B cell (primary cell): ENCODE data around the gene WDR33.

Source experiments
- EZH2 ChIP-seq: IDR thresholded peaks from 2 replicates; pipeline ENCODE4 v1.6.1; 2012; ENCODE audit warnings: borderline replicate concordance, low read depth, mild to moderate bottlenecking, moderate library complexity, low read length; ENCODE audit not compliant: insufficient read depth, poor library complexity, severe bottlenecking
- TF ChIP-seq, protein P1 (sequence below): fragments of 200-600 bp; IDR thresholded peaks from one replicate; pipeline ENCODE4 v1.8.0; 2022; ENCODE audit warnings: antibody characterized with exemption, mild to moderate bottlenecking

DNA sequence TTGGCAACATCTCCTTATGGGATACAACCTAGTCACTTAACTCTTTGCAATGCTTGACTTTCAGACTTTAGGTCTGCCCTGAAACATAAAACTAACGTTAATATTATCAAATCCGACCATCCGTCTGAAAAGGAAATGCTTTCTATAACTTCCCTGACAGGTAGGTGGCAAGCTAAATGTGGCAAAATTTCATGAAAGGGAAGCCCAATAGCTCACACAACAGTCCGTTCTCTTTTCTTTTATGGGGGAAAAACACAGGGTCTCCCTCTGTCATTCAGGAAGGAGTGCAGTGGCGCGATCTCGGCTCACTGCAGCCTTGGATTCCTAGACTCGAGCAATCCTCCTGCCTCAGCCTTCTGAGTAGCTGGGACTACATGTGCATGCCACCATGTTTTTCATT lies 56.8 kb downstream of the WDR33 start:
- TF ChIP-seq, protein P1, sequence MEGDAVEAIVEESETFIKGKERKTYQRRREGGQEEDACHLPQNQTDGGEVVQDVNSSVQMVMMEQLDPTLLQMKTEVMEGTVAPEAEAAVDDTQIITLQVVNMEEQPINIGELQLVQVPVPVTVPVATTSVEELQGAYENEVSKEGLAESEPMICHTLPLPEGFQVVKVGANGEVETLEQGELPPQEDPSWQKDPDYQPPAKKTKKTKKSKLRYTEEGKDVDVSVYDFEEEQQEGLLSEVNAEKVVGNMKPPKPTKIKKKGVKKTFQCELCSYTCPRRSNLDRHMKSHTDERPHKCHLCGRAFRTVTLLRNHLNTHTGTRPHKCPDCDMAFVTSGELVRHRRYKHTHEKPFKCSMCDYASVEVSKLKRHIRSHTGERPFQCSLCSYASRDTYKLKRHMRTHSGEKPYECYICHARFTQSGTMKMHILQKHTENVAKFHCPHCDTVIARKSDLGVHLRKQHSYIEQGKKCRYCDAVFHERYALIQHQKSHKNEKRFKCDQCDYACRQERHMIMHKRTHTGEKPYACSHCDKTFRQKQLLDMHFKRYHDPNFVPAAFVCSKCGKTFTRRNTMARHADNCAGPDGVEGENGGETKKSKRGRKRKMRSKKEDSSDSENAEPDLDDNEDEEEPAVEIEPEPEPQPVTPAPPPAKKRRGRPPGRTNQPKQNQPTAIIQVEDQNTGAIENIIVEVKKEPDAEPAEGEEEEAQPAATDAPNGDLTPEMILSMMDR = no peak
- TF ChIP-seq EZH2 = no peak
